Hematopoietic multipotent progenitor cell (in vitro differentiated cells): Measurements from ENCODE around the gene KLHL26. TPM values are rescaled to one million over a fixed set of nuclear protein-coding genes. Genes with fewer than 3 reads are reported as not detected.

Source experiments
- DNase-seq, 3 donors: peaks; one replicate each; pipeline ENCODE4 v3.0.0-alpha.2; 2011 to 2015; ENCODE audit warnings: low read depth in 2 of 3, low spot score in 2 of 3
- total RNA-seq: library from RNA; depleted of rRNA; stranded (reverse); fragments of >200 nt; gene quantifications from one replicate; pipeline ENCODE4 v1.2.3, GENCODE V29; 2012

The KLHL26 gene
- total RNA-seq, 1 donor = 11.0 TPM

GRCh38 chr19:18645035-18645511 lies 8.2 kb downstream of the KLHL26 start:
- DNase-seq = no peak

GRCh38 chr19:18646535-18647370 lies 9.9 kb downstream of the KLHL26 start:
- DNase-seq = no peak

- DNase-seq = no peak
Observed at GRCh38 chr19:18647371-18647767, 10.5 kb downstream of the KLHL26 start.

- no peak for DNase-seq
Observed at GRCh38 chr19:18647807-18648206, 11.0 kb downstream of the KLHL26 start.

GRCh38 chr19:18648973-18649315 lies 12.1 kb downstream of the KLHL26 start:
- DNase-seq = no peak

- DNase-seq = peak in 1 of 3 donors; percentile 61
Observed at GRCh38 chr19:18649371-18650020, 12.7 kb downstream of the KLHL26 start.

- no peak for DNase-seq
Observed at GRCh38 chr19:18650021-18650390, 13.2 kb downstream of the KLHL26 start.

GRCh38 chr19:18650468-18651041 lies 13.7 kb downstream of the KLHL26 start:
- DNase-seq = no peak

GRCh38 chr19:18651300-18651699 lies 14.5 kb downstream of the KLHL26 start:
- no peak for DNase-seq

- no peak for DNase-seq
Observed at GRCh38 chr19:18651733-18652132, 14.9 kb downstream of the KLHL26 start.

- DNase-seq = no peak
Observed at GRCh38 chr19:18653853-18654252, 17.0 kb downstream of the KLHL26 start.

GRCh38 chr19:18654469-18654868 lies 17.6 kb downstream of the KLHL26 start:
- DNase-seq = no peak

- DNase-seq = no peak
Observed at GRCh38 chr19:18655173-18655844, 18.5 kb downstream of the KLHL26 start.

- DNase-seq = no peak
Observed at GRCh38 chr19:18656337-18657086, 19.7 kb downstream of the KLHL26 start.

- DNase-seq = no peak
Observed at GRCh38 chr19:18657590-18658365, 20.9 kb downstream of the KLHL26 start.

- DNase-seq = no peak
Observed at GRCh38 chr19:18658366-18658855, 21.6 kb downstream of the KLHL26 start.

GRCh38 chr19:18659281-18660050 lies 22.6 kb downstream of the KLHL26 start:
- DNase-seq = peak in 1 of 3 donors; percentile 67

GRCh38 chr19:18660051-18660910 lies 23.5 kb downstream of the KLHL26 start:
- DNase-seq = no peak
